OCI-LY1 (cell line): Measurements from ENCODE around the gene TNFRSF11A.

Source experiments
- H2AFZ ChIP-seq: fragments of 200-600 bp; sonication (generic), shearing (Covaris generic); 2 replicates; pipeline ENCODE4 v1.6.0; 2014; ENCODE audit warnings: antibody characterized with exemption, mild to moderate bottlenecking, low read length
- H3F3A ChIP-seq: fragments of 200-600 bp; sonication (generic), shearing (Covaris generic); 2 replicates; pipeline ENCODE4 v1.6.0; 2014; ENCODE audit warnings: mild to moderate bottlenecking, antibody characterized with exemption, low read length, moderate library complexity; ENCODE audit not compliant: insufficient read depth
- H3K27ac ChIP-seq: fragments of 200-600 bp; sonication (generic); 2 replicates; pipeline ENCODE4 v1.5.1; 2014; ENCODE audit warnings: low read length, mixed run types, mild to moderate bottlenecking, low read depth; ENCODE audit not compliant: poor library complexity, severe bottlenecking
- H3K27me3 ChIP-seq: fragments of 200-600 bp; sonication (generic); 2 replicates; pipeline ENCODE4 v1.6.0; 2014; ENCODE audit warnings: antibody characterized with exemption, mild to moderate bottlenecking, low read length, moderate library complexity; ENCODE audit not compliant: insufficient read depth
- H3K36me3 ChIP-seq: fragments of 200-600 bp; sonication (generic); 2 replicates; pipeline ENCODE4 v1.6.1; 2014; ENCODE audit warnings: mild to moderate bottlenecking, antibody characterized with exemption, low read length, moderate library complexity, mixed read lengths; ENCODE audit not compliant: insufficient read depth
- H3K4me1 ChIP-seq: fragments of 200-600 bp; sonication (generic); 2 replicates; pipeline ENCODE4 v1.5.1; 2014; ENCODE audit warnings: mild to moderate bottlenecking, low read length, moderate library complexity; ENCODE audit not compliant: insufficient read depth, severe bottlenecking
- H3K4me2 ChIP-seq: fragments of 200-600 bp; sonication (generic), shearing (Covaris generic); 2 replicates; pipeline ENCODE4 v1.6.1; 2014; ENCODE audit warnings: low read length
- H3K4me3 ChIP-seq: fragments of 200-600 bp; sonication (generic); 2 replicates; pipeline ENCODE4 v1.5.1; 2014; ENCODE audit warnings: low read length, low read depth, mild to moderate bottlenecking, mixed read lengths; ENCODE audit not compliant: poor library complexity, severe bottlenecking
- H3K79me2 ChIP-seq: fragments of 200-600 bp; shearing (Covaris generic); 2 replicates; pipeline ENCODE4 v1.6.1; 2016; ENCODE audit warnings: mixed run types, low read length, mixed read lengths; ENCODE audit not compliant: insufficient read depth
- H3K9ac ChIP-seq: fragments of 200-600 bp; sonication (generic), shearing (Covaris generic); 2 replicates; pipeline ENCODE4 v1.6.1; 2014; ENCODE audit warnings: mild to moderate bottlenecking, low read length, mixed read lengths
- H3K9me2 ChIP-seq: fragments of 200-600 bp; sonication (generic), shearing (Covaris generic); 2 replicates; pipeline ENCODE4 v1.6.1; 2014; ENCODE audit warnings: low read depth, mild to moderate bottlenecking, low read length, mixed read lengths
- H3K9me3 ChIP-seq: fragments of 200-600 bp; shearing (Covaris generic); 2 replicates; pipeline ENCODE4 v1.6.1; 2014; ENCODE audit warnings: low read length, mixed read lengths
- H4K20me1 ChIP-seq: fragments of 200-600 bp; sonication (generic), shearing (Covaris generic); 2 replicates; pipeline ENCODE4 v1.6.0; 2016; ENCODE audit warnings: mild to moderate bottlenecking, low read length; ENCODE audit not compliant: insufficient read depth
- CTCF ChIP-seq: fragments of 200-600 bp; sonication (generic), shearing (Covaris generic); IDR thresholded peaks from 2 replicates; pipeline ENCODE4 v1.5.1; 2017; ENCODE audit warnings: mild to moderate bottlenecking, antibody characterized with exemption, low read length, moderate library complexity, mixed read lengths
- EZH2 ChIP-seq: fragments of 200-600 bp; sonication (generic), shearing (Covaris generic); IDR thresholded peaks from 2 replicates; pipeline ENCODE4 v1.8.0; 2017; ENCODE audit warnings: borderline replicate concordance, mixed run types, mild to moderate bottlenecking, antibody characterized with exemption, low read length, moderate library complexity, mixed read lengths

TNFRSF11A gene

GRCh38 chr18:62336618-62337017 is 11.5 kb downstream of the TNFRSF11A start:
- Histone ChIP-seq H4K20me1 (no peaks in the 10 kb centered on the region), H3K27me3 (no peaks in the 10 kb centered on the region; the same call in 1 of the 2 replicates), H3K79me2 (no peaks in the 10 kb centered on the region), H3K4me1 (no peaks in the 10 kb centered on the region), H2AFZ (no peak overlapping the region), H3F3A (no peaks in the 10 kb centered on the region), H3K4me2 (no peak overlapping the region), H3K4me3 (no peak overlapping the region), H3K36me3 (no peaks in the 10 kb centered on the region), H3K27ac (no peak overlapping the region), H3K9me2 (no peaks in the 10 kb centered on the region), H3K9ac (no peak overlapping the region), H3K9me3 (no peaks in the 10 kb centered on the region)
- TF ChIP-seq CTCF (no peak), EZH2 (no peak)

GRCh38 chr18:62337336-62337735 is 12.2 kb downstream of the TNFRSF11A start:
- Histone ChIP-seq H3K27ac (no peak overlapping the region), H3K79me2 (no peaks in the 10 kb centered on the region), H3K9me2 (no peaks in the 10 kb centered on the region), H3K27me3 (no peaks in the 10 kb centered on the region; the same call in 1 of the 2 replicates), H2AFZ (no peak overlapping the region), H3K9ac (no peak overlapping the region), H3K4me3 (no peak overlapping the region), H3K4me2 (no peak overlapping the region), H3K9me3 (no peaks in the 10 kb centered on the region), H3K36me3 (no peaks in the 10 kb centered on the region), H4K20me1 (no peaks in the 10 kb centered on the region), H3K4me1 (no peaks in the 10 kb centered on the region), H3F3A (no peaks in the 10 kb centered on the region)
- TF ChIP-seq EZH2 = no peak

DNA sequence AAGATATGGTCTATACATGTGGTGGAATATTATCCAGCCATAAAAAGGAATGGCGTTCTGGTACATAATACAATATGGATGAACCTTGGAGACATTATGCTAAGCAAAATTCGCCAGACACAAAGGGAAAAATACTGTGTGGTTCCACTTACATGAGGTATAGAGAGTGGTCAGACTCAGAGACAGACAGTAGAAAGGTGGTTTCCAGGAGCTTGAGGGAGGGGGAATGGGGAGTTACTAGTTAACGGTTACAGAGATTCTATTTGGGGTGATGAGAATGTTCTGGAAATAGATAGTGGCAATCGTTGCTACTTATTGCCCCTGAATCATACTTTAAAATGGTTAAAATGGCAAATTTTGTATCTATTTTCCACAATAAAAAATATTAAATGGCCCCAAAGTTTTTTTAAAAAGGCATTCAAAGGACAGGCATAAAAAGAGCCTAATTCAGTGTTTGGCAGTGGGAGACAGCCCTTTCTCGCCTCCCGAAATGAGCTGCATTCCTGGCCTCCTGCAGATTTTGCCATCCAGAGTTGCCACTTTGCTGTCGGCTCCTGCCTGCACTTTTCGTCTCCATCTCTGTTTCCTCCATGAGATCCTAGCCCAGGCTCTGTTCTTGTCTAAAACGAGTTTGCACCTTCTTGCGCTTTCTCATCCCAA is 13.5 kb downstream of the TNFRSF11A start:
- Histone ChIP-seq H3K79me2 (no peaks in the 10 kb centered on the region), H3F3A (no peaks in the 10 kb centered on the region), H3K36me3 (no peaks in the 10 kb centered on the region), H3K4me3 (no peak overlapping the region), H3K9me2 (no peaks in the 10 kb centered on the region), H4K20me1 (no peaks in the 10 kb centered on the region), H3K9me3 (no peaks in the 10 kb centered on the region), H3K27ac (no peak overlapping the region), H3K4me2 (no peak overlapping the region), H3K27me3 (no peaks in the 10 kb centered on the region; the same call in 1 of the 2 replicates), H3K4me1 (no peaks in the 10 kb centered on the region), H2AFZ (no peak overlapping the region), H3K9ac (no peak overlapping the region)
- TF ChIP-seq EZH2 = no peak
- TF ChIP-seq CTCF = no peak
